Measurements from ENCODE around the gene ZNF804B.

- no peak for TF ChIP-seq CTCF (IDR thresholded peaks at IDR 0.05; ENCODE audit: insufficient read depth, low read length)
- no peak for TF ChIP-seq POLR2AphosphoS5 (IDR thresholded peaks at IDR 0.05; ENCODE audit: low read depth)
- TF ChIP-seq GABPA (IDR thresholded peaks at IDR 0.05; ENCODE audit: low read depth): no peak
- no peak for TF ChIP-seq SPI1 (IDR thresholded peaks at IDR 0.05; ENCODE audit: borderline replicate concordance, low read depth)
- TF ChIP-seq REST (IDR thresholded peaks at IDR 0.05; ENCODE audit: insufficient replicate concordance, low read depth): no peak
These were observed 405.9 kb downstream of the ZNF804B start for GRCh38 chr7:89165421-89165820.
